ENCODE results near the gene PPFIBP1.
"Not testable (repeated sequence)": the region's sequence is repeated elsewhere in the genome, so short reads cannot be mapped to it uniquely, and the experiment has no call there.

PPFIBP1 gene

GRCh38 chr12:27544858-27545257 is 20.9 kb downstream of the PPFIBP1 start:
- DNase-seq = not testable (repeated sequence)

- DNase-seq = no peak
Observed at GRCh38 chr12:27545665-27546064, 21.7 kb downstream of the PPFIBP1 start.

- no peak for DNase-seq
Observed at GRCh38 chr12:27547592-27547991, 23.6 kb downstream of the PPFIBP1 start.

- no peak for DNase-seq
Observed at GRCh38 chr12:27548301-27549199, 24.5 kb downstream of the PPFIBP1 start.

GRCh38 chr12:27549236-27549800 is 25.3 kb downstream of the PPFIBP1 start:
- no peak for DNase-seq

- DNase-seq = no peak
Observed at GRCh38 chr12:27549801-27550652, 26.0 kb downstream of the PPFIBP1 start.

GRCh38 chr12:27550653-27550975 is 26.6 kb downstream of the PPFIBP1 start:
- no peak for DNase-seq

- DNase-seq = no peak
Observed at GRCh38 chr12:27551172-27551840, 27.3 kb downstream of the PPFIBP1 start.

GRCh38 chr12:27552235-27552634 is 28.2 kb downstream of the PPFIBP1 start:
- DNase-seq = no peak

- no peak for DNase-seq
Observed at GRCh38 chr12:27552886-27553560, 29.0 kb downstream of the PPFIBP1 start.

GRCh38 chr12:27553941-27554340 is 29.9 kb downstream of the PPFIBP1 start:
- DNase-seq = no peak

GRCh38 chr12:27554421-27555186 is 30.6 kb downstream of the PPFIBP1 start:
- no peak for DNase-seq

GRCh38 chr12:27555361-27555760 is 31.4 kb downstream of the PPFIBP1 start:
- DNase-seq = no peak

GRCh38 chr12:27555925-27556778 is 32.1 kb downstream of the PPFIBP1 start:
- DNase-seq = no peak

GRCh38 chr12:27560126-27560525 is 36.1 kb downstream of the PPFIBP1 start:
- DNase-seq = no peak

GRCh38 chr12:27561535-27562350 is 37.7 kb downstream of the PPFIBP1 start:
- DNase-seq = no peak

GRCh38 chr12:27564612-27565213 is 40.7 kb downstream of the PPFIBP1 start:
- no peak for DNase-seq

- no peak for DNase-seq
Observed at GRCh38 chr12:27566159-27566558, 42.2 kb downstream of the PPFIBP1 start.

GRCh38 chr12:27566626-27567025 is 42.6 kb downstream of the PPFIBP1 start:
- DNase-seq = no peak

Data from NCI-H1930 (cell line).